ENCODE measurements around the gene PRR29. TPM values are rescaled to one million over a fixed set of nuclear protein-coding genes. Genes with fewer than 3 reads are reported as not detected.

The PRR29 gene
- total RNA-seq, 2 donors from 2014 or later = 0.16 TPM; not detected in 1

- intact Hi-C loops (cut with DNase I) = no loop called here
- TF ChIP-seq, protein P1, sequence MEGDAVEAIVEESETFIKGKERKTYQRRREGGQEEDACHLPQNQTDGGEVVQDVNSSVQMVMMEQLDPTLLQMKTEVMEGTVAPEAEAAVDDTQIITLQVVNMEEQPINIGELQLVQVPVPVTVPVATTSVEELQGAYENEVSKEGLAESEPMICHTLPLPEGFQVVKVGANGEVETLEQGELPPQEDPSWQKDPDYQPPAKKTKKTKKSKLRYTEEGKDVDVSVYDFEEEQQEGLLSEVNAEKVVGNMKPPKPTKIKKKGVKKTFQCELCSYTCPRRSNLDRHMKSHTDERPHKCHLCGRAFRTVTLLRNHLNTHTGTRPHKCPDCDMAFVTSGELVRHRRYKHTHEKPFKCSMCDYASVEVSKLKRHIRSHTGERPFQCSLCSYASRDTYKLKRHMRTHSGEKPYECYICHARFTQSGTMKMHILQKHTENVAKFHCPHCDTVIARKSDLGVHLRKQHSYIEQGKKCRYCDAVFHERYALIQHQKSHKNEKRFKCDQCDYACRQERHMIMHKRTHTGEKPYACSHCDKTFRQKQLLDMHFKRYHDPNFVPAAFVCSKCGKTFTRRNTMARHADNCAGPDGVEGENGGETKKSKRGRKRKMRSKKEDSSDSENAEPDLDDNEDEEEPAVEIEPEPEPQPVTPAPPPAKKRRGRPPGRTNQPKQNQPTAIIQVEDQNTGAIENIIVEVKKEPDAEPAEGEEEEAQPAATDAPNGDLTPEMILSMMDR (IDR thresholded peaks at IDR 0.05) = no peak
- DNase-seq = no peak
Observed at GRCh38 chr17:64001091-64001579, 3.0 kb downstream of the PRR29 start.

DNA sequence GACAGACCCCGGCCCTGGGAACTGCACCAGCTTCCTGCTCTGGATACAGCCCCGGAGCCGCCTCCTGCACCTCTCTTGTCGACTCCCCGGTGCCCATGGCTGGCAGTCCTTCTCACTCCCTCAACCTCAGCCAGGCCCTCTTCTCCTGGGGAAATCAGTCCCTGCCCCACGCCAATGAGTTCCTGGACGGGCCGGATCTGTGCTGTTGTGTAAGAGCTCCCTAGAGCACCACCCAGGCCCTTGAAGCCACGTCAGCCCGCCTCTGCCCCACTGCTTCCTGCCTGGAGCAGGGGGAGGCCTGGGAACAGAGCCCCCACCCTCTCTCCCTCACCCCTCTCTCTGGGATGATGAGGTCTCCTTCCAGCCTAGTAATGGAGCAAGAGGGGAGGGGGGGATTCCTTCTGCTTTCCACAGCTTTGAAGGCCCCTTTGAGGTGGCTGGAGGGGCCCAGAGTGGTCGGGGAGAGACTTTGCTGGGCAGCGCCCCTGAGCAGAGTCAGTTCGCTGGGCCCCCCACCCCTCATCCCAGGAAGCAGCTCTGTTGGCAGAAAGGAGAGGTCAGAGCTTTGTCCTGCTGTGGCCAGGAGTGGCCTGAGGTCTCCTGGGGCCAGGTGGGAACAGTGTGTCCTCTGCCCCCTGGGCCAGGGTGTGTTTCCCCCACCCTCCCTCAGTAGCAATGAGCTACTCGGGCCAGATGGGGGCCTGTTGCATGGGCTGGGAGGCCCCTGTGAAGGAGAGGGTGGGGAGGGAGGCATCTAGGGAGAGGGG is 3.8 kb downstream of the PRR29 start:
- Histone ChIP-seq H3K27ac (no peak overlapping the region), H3K9ac (ENCODE audit: low read depth in 2 of 2, low read length in 2 of 2) (no peak overlapping the region), H3K4me3 (no peak overlapping the region), H3K4me1 (no peaks in the 10 kb centered on the region), H3K9me3 (no peaks in the 10 kb centered on the region), H3K36me3 (no peaks in the 10 kb centered on the region), H3K27me3 (peaks cover 5% of the 10 kb centered on the region)
- DNase-seq = no peak
- intact Hi-C loops (cut with DNase I) = no loop called here
- TF ChIP-seq, protein P1 (IDR thresholded peaks at IDR 0.05) = no peak

More at GRCh38 chr17:64001091-64001579, 3.0 kb downstream of the PRR29 start:
- no peaks in the 10 kb centered on the region for H3K9me3 ChIP-seq
- H3K9ac ChIP-seq (ENCODE audit: low read depth in 2 of 2, low read length in 2 of 2) = no peak overlapping the region
- no peak overlapping the region for H3K4me3 ChIP-seq
- H3K27me3 ChIP-seq = peaks cover 5% of the 10 kb centered on the region
- H3K4me1 ChIP-seq = no peaks in the 10 kb centered on the region
- no peak overlapping the region for H3K27ac ChIP-seq
- H3K36me3 ChIP-seq = no peaks in the 10 kb centered on the region

- intact Hi-C loops (cut with DNase I) = no loop called here
- H3K9me3 ChIP-seq = no peaks in the 10 kb centered on the region
- TF ChIP-seq, protein P1 (IDR thresholded peaks at IDR 0.05) = no peak
- DNase-seq = peak; percentile 18
- H3K9ac ChIP-seq (ENCODE audit: low read depth in 2 of 2, low read length in 2 of 2) = no peak overlapping the region
- no peaks in the 10 kb centered on the region for H3K36me3 ChIP-seq
- H3K27ac ChIP-seq = no peak overlapping the region
- no peak overlapping the region for H3K4me3 ChIP-seq
- peaks cover under 1% of the 10 kb centered on the region for H3K4me1 ChIP-seq
- H3K27me3 ChIP-seq = peaks cover 5% of the 10 kb centered on the region
Observed at GRCh38 chr17:64002658-64003525, 4.7 kb downstream of the PRR29 start.

- Histone ChIP-seq H3K36me3 (no peaks in the 10 kb centered on the region), H3K27ac (no peak overlapping the region), H3K27me3 (peaks cover 5% of the 10 kb centered on the region), H3K9ac (ENCODE audit: low read depth in 2 of 2, low read length in 2 of 2) (no peak overlapping the region), H3K4me3 (no peak overlapping the region), H3K4me1 (peaks cover 3% of the 10 kb centered on the region), H3K9me3 (no peaks in the 10 kb centered on the region)
- intact Hi-C loops (cut with DNase I) = no loop called here
- TF ChIP-seq, protein P1 (IDR thresholded peaks at IDR 0.05) = no peak
- DNase-seq = peak; percentile 12
Observed at GRCh38 chr17:64003526-64004121, 5.5 kb downstream of the PRR29 start.

- Histone ChIP-seq H3K9ac (ENCODE audit: low read depth in 2 of 2, low read length in 2 of 2) (no peak overlapping the region), H3K9me3 (no peaks in the 10 kb centered on the region), H3K27me3 (no peaks in the 10 kb centered on the region), H3K4me1 (peaks cover 3% of the 10 kb centered on the region), H3K27ac (no peak overlapping the region), H3K4me3 (no peak overlapping the region), H3K36me3 (no peaks in the 10 kb centered on the region)
- TF ChIP-seq, protein P1 (IDR thresholded peaks at IDR 0.05) = no peak
- intact Hi-C loops (cut with DNase I) = no loop called here
- peak; percentile 15 for DNase-seq
Observed at GRCh38 chr17:64004218-64004770, 6.1 kb downstream of the PRR29 start.
